Liver (tissue), 3 donors: Measurements from ENCODE around the gene USP5.

ENCODE experiments used
- TAF1 ChIP-seq: conservative IDR thresholded peaks from 2 replicates; pipeline ENCODE4 v1.6.1; 2016; ENCODE audit warnings: antibody characterized with exemption, mild to moderate bottlenecking
- YY1 ChIP-seq: IDR thresholded peaks from 2 replicates; pipeline ENCODE4 v1.6.1; 2016; ENCODE audit warnings: antibody characterized with exemption, mild to moderate bottlenecking
- TF ChIP-seq, protein P1 (sequence below): fragments of 150-350 bp; IDR thresholded peaks from 2 replicates; pipeline ENCODE4 v1.5.1; 2017; ENCODE audit warnings: improper control_type of control experiment, low read depth, low read length; ENCODE audit not compliant: missing input control
- donor health status: healthy.
- donor health status: healthy.

DNA sequence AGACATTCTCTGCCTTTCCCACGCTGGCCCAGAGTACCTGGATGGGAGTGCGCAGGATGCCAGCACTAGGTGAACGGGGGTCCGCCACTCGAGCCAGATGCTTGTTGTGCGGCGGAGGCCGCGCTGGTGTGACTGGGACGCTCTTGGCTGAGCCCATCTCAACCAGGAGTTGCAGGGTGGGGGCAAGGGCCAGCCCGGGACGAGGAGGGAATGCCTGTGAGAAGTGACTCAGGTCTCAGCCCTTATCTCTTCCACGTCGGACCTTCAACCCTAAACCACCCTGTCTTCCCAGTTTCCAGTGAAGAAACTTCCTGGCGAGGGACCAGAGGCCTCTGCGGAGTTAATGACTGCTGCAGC lies 1.2 kb upstream of the USP5 start:
- TF ChIP-seq, protein P1, sequence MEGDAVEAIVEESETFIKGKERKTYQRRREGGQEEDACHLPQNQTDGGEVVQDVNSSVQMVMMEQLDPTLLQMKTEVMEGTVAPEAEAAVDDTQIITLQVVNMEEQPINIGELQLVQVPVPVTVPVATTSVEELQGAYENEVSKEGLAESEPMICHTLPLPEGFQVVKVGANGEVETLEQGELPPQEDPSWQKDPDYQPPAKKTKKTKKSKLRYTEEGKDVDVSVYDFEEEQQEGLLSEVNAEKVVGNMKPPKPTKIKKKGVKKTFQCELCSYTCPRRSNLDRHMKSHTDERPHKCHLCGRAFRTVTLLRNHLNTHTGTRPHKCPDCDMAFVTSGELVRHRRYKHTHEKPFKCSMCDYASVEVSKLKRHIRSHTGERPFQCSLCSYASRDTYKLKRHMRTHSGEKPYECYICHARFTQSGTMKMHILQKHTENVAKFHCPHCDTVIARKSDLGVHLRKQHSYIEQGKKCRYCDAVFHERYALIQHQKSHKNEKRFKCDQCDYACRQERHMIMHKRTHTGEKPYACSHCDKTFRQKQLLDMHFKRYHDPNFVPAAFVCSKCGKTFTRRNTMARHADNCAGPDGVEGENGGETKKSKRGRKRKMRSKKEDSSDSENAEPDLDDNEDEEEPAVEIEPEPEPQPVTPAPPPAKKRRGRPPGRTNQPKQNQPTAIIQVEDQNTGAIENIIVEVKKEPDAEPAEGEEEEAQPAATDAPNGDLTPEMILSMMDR = no peak
- no peak for TF ChIP-seq TAF1
- TF ChIP-seq YY1 = no peak
